Limb (tissue), 2 donors: ENCODE data around the gene MYOZ3.
A peak's percentile ranks its signal among the peaks of the same experiment; 100 is the strongest.

ENCODE experiments used
- DNase-seq, 2 donors: peaks; one replicate each; pipeline ENCODE4 v3.0.0-alpha.2; 2016; ENCODE audit errors: extremely low spot score in 2 of 2

MYOZ3 gene

GRCh38 chr5:150700246-150700593, 39.2 kb downstream of the MYOZ3 start:
- DNase-seq: peak in 1 of 2 donors; percentile 8

- peak; percentile 94 for DNase-seq
These were observed 39.7 kb downstream of the MYOZ3 start, which contains the start of gene RBM22 for GRCh38 chr5:150700594-150701377. Gene RBM22, minus strand, starts transcription at chr5:150701062. Its CDS starts 77 bp downstream, at chr5:150700985.

- DNase-seq: no peak
These were observed 42.7 kb downstream of the MYOZ3 start for GRCh38 chr5:150703762-150704161.

- DNase-seq: no peak
These were observed 45.8 kb downstream of the MYOZ3 start for GRCh38 chr5:150706776-150707390.

GRCh38 chr5:150710165-150710564, 49.1 kb downstream of the MYOZ3 start:
- no peak for DNase-seq

GRCh38 chr5:150723845-150724244, 62.8 kb downstream of the MYOZ3 start:
- no peak for DNase-seq
